B cell (primary cell): ENCODE data around the gene GLTP. TPM values are rescaled to one million over a fixed set of nuclear protein-coding genes. Genes with fewer than 3 reads are reported as not detected.

ENCODE experiments used
- ATAC-seq: fragments of 200-7000 bp; cut with Tn5 transposase; one replicate; pipeline ENCODE4 v1.10.0; 2021; ENCODE audit warnings: low read depth, mild to moderate bottlenecking, moderate number of reproducible peaks, moderate library complexity
- CTCF ChIA-PET: fragments of 350-600 bp; sonication (Branson Sonifier 250); formaldehyde crosslinking; loops from one replicate; lab custom pipeline; 2021; ENCODE audit warnings: antibody characterized with exemption, inconsistent platforms; lab: Charles Lee
- POLR2A ChIA-PET: fragments of 350-600 bp; sonication (Branson Sonifier 250); formaldehyde crosslinking; loops from one replicate; lab custom pipeline; 2021; ENCODE audit warnings: antibody characterized with exemption; lab: Charles Lee
- DNase-seq: peaks from one replicate; pipeline ENCODE4 v3.0.0; 2013
- H2AFZ ChIP-seq: 2 replicates; pipeline ENCODE4 v1.6.1; 2012; ENCODE audit warnings: mild to moderate bottlenecking, low read depth, low read length; ENCODE audit not compliant: insufficient read depth, poor library complexity, severe bottlenecking
- H3K27ac ChIP-seq, 2 donors: 1 replicate in 1 of 2; 2 replicates in 1 of 2; pipeline ENCODE4 v1.5.1; 2012 to 2013; ENCODE audit warnings: low read length in 2 of 2, mild to moderate bottlenecking in 2 of 2, moderate library complexity in 1 of 2
- H3K27me3 ChIP-seq, 4 experiments: fragments of 200-600 bp in 1 of 4; sonication (generic) in 1 of 4; replicated peaks in 1 of 4; 1 replicate in 2 of 4; 2 replicates in 2 of 4; pipeline versions ENCODE4 v1.6.1 to v1.7.0; 2013 to 2016; ENCODE audit warnings: low read length in 3 of 4, mild to moderate bottlenecking in 2 of 4, mixed read lengths in 1 of 4, moderate library complexity in 1 of 4; ENCODE audit not compliant: insufficient read depth in 4 of 4, control insufficient read depth in 3 of 4; ENCODE audit errors: control extremely low read depth in 1 of 4
- H3K36me3 ChIP-seq, 2 experiments: replicated peaks in 1 of 2; 1 replicate in 1 of 2; 2 replicates in 1 of 2; pipeline versions ENCODE4 v1.6.1 to v1.7.1; 2013; ENCODE audit warnings: low read length in 1 of 2; ENCODE audit not compliant: insufficient read depth in 2 of 2, control insufficient read depth in 1 of 2; ENCODE audit errors: control extremely low read depth in 1 of 2, extremely low read depth in 1 of 2
- H3K4me1 ChIP-seq, 2 donors: fragments of 200-600 bp in 1 of 2; sonication (generic) in 1 of 2; 1 replicate in 1 of 2; 2 replicates in 1 of 2; pipeline versions ENCODE4 v1.5.1 to v1.6.1; 2013 to 2017; ENCODE audit warnings: low read length in 2 of 2; ENCODE audit not compliant: control insufficient read depth in 2 of 2, insufficient read depth in 2 of 2
- H3K4me2 ChIP-seq: replicated peaks from 2 replicates; pipeline ENCODE3; 2012; ENCODE audit warnings: mild to moderate bottlenecking, low read depth, low read length; ENCODE audit not compliant: poor library complexity, severe bottlenecking
- H3K4me3 ChIP-seq, 5 experiments: fragments of 200-600 bp in 1 of 5; sonication (generic) in 1 of 5; 1 replicate in 3 of 5; 2 replicates in 2 of 5; pipeline versions ENCODE4 v1.5.1 to v1.7.0; 2011 to 2016; ENCODE audit warnings: low read length in 4 of 5, mild to moderate bottlenecking in 4 of 5, low read depth in 2 of 5, control low read depth in 1 of 5, moderate library complexity in 1 of 5; ENCODE audit not compliant: insufficient read depth in 1 of 5; ENCODE audit errors: control extremely low read depth in 1 of 5, extremely low read depth in 1 of 5
- H3K79me2 ChIP-seq: fragments of 200-600 bp; sonication (generic); one replicate; pipeline ENCODE4 v1.6.0; 2016; ENCODE audit warnings: low read length; ENCODE audit not compliant: control insufficient read depth, insufficient read depth
- H3K9ac ChIP-seq: fragments of 200-600 bp; sonication (generic); 2 replicates; pipeline ENCODE4 v1.6.1; 2017; ENCODE audit warnings: mild to moderate bottlenecking, low read length, moderate library complexity
- H3K9me3 ChIP-seq, 3 donors: one replicate each; pipeline versions ENCODE4 v1.6.1 to v1.7.1; 2013; ENCODE audit warnings: low read length in 2 of 3; ENCODE audit not compliant: control insufficient read depth in 2 of 3, insufficient read depth in 1 of 3; ENCODE audit errors: control extremely low read depth in 1 of 3
- H4K20me1 ChIP-seq: 2 replicates; pipeline ENCODE4 v1.6.0; 2012; ENCODE audit warnings: mild to moderate bottlenecking, low read length; ENCODE audit not compliant: insufficient read depth, control insufficient read depth, poor library complexity, severe bottlenecking
- H3K27ac Mint-ChIP-seq: one replicate; pipeline ENCODE4 v1.8.0; 2021; ENCODE audit warnings: mixed read lengths
- H3K27me3 Mint-ChIP-seq: one replicate; pipeline ENCODE4 v1.8.0; 2021; ENCODE audit warnings: mixed read lengths
- H3K4me1 Mint-ChIP-seq: one replicate; pipeline ENCODE4 v1.8.0; 2021; ENCODE audit warnings: mixed read lengths
- H3K4me3 Mint-ChIP-seq: one replicate; pipeline ENCODE4 v1.8.0; 2021; ENCODE audit warnings: mixed read lengths
- H3K9me3 Mint-ChIP-seq: one replicate; pipeline ENCODE4 v1.8.0; 2022; ENCODE audit warnings: mixed read lengths; ENCODE audit not compliant: insufficient read depth
- EZH2 ChIP-seq: IDR thresholded peaks from 2 replicates; pipeline ENCODE4 v1.6.1; 2012; ENCODE audit warnings: borderline replicate concordance, low read depth, mild to moderate bottlenecking, moderate library complexity, low read length; ENCODE audit not compliant: insufficient read depth, poor library complexity, severe bottlenecking
- WGBS: methylation state at CpG from one replicate; pipeline ENCODE4 v1.1.5; 2013; ENCODE audit warnings: missing lambda C conversion rate; ENCODE audit not compliant: insufficient coverage; 5-methylcytosine and 5-hydroxymethylcytosine counted together
- intact Hi-C: fragments of 100-400 bp; cut with micrococcal nuclease; formaldehyde crosslinking; loops from one replicate; pipeline ENCODE4 v1.10.0; 2022
- polyA plus RNA-seq: library from polyadenylated mRNA; depleted of rRNA; stranded (reverse); fragments of >200 nt; gene quantifications from 2 replicates; pipeline ENCODE4 v1.2.3, GENCODE V29; 2012
- small RNA-seq: library from RNA; depleted of rRNA; stranded (forward); fragments of <200 nt; gene quantifications from one replicate; pipeline ENCODE3, GENCODE V24; 2012; ENCODE audit warnings: low replicate concordance, low read depth; ENCODE audit not compliant: insufficient read length
- total RNA-seq, 2 donors: library from RNA; stranded (reverse); fragments of 120-200 nt in 1 of 2; gene quantifications; 1 replicate in 1 of 2; 2 replicates in 1 of 2; pipeline versions ENCODE4 v1.2.3 to v1.2.4, GENCODE V29; 2013 to 2022
- TF ChIP-seq, protein P1 (sequence below): fragments of 200-600 bp; IDR thresholded peaks from one replicate; pipeline ENCODE4 v1.8.0; 2022; ENCODE audit warnings: antibody characterized with exemption, mild to moderate bottlenecking

GLTP gene
- total and polyA plus RNA-seq, 2 donors (not counting 1 experiment from before 2014, with no cell fraction given), result 18.7 to 24.9 TPM

DNA sequence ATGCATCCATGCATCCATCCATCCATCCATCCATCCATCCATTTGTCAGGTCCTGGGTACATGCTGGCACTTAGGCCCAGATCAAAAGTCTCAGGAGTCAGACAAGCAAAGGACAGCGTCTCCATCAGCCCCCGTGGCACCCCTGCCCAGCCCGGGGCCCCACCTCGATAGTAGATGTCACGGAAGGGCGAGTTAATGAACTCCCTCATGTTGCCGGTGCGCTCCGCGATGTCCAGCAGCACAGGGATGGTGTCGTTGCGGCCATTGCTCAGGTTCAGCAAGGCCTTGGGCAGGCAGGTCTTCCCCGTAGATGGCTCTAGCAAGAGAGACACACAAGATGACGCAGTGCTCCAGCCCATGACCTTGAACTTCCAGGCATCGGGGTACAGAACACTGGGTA lies 77.5 kb downstream of the GLTP start:
- Histone ChIP-seq H3K9me3 (no peaks in the 10 kb centered on the region), H3K36me3 (no peaks in the 10 kb centered on the region), H3K4me2 (no peak overlapping the region), H3K79me2 (no peaks in the 10 kb centered on the region), H3K27ac (no peak overlapping the region), H3K9ac (no peak overlapping the region), H3K4me1 (no peaks in the 10 kb centered on the region), H3K27me3 (peaks cover 0 to 3% (median 0%) of the 10 kb centered on the region in 4 experiments), H4K20me1 (no peaks in the 10 kb centered on the region), H2AFZ (no peak overlapping the region), H3K4me3 (no peak overlapping the region)
- no peak overlapping the region for H3K4me3 Mint-ChIP-seq
- peaks cover 1% of the 10 kb centered on the region for H3K4me1 Mint-ChIP-seq
- no peak for ATAC-seq
- CTCF ChIA-PET, result no interaction called here
- DNase-seq, result no peak
- H3K27me3 Mint-ChIP-seq, result no peaks in the 10 kb centered on the region
- TF ChIP-seq, protein P1, sequence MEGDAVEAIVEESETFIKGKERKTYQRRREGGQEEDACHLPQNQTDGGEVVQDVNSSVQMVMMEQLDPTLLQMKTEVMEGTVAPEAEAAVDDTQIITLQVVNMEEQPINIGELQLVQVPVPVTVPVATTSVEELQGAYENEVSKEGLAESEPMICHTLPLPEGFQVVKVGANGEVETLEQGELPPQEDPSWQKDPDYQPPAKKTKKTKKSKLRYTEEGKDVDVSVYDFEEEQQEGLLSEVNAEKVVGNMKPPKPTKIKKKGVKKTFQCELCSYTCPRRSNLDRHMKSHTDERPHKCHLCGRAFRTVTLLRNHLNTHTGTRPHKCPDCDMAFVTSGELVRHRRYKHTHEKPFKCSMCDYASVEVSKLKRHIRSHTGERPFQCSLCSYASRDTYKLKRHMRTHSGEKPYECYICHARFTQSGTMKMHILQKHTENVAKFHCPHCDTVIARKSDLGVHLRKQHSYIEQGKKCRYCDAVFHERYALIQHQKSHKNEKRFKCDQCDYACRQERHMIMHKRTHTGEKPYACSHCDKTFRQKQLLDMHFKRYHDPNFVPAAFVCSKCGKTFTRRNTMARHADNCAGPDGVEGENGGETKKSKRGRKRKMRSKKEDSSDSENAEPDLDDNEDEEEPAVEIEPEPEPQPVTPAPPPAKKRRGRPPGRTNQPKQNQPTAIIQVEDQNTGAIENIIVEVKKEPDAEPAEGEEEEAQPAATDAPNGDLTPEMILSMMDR, result no peak
- TF ChIP-seq EZH2, result no peak
- POLR2A ChIA-PET, result no interaction called here
- no peaks in the 10 kb centered on the region for H3K9me3 Mint-ChIP-seq
- H3K27ac Mint-ChIP-seq, result no peak overlapping the region
- WGBS, result 91% methylated on average over 15 of the region's 15 CpGs
- intact Hi-C loops, result no loop called here

Small RNAs within 50 kb of the gene (small RNA-seq; reads per million reads assigned to genes)
- not detected for gene MIR4497
- not detected for gene RN7SL441P

Other genes starting within 250 kb of the GLTP start
- gene FAM222A, start 166.7 kb downstream of the GLTP start, total RNA-seq, result 4.6 and 4.7 TPM in 2 replicates
- gene FAM222A, start 166.7 kb downstream of the GLTP start, polyA plus RNA-seq, result 0.49 and 0.81 TPM in 2 replicates
- not detected in 2 replicates for gene TRPV4, start 47.1 kb downstream of the GLTP start, total RNA-seq
- 0.06 TPM in 1 of 2 replicates, not detected in the other for gene TRPV4, start 47.1 kb downstream of the GLTP start, polyA plus RNA-seq
- 29.4 and 35.8 TPM in 2 replicates for gene TCHP, start 19.7 kb upstream of the GLTP start, total RNA-seq
- 13.4 and 16.4 TPM in 2 replicates for gene TCHP, start 19.7 kb upstream of the GLTP start, polyA plus RNA-seq
- gene GIT2, start 115.8 kb upstream of the GLTP start, total RNA-seq, result 163 and 177 TPM in 2 replicates
- 75.2 and 83.5 TPM in 2 replicates for gene GIT2, start 115.8 kb upstream of the GLTP start, polyA plus RNA-seq
- gene ANKRD13A, start 118.9 kb upstream of the GLTP start, total RNA-seq, result 185 and 196 TPM in 2 replicates
- 129 and 150 TPM in 2 replicates for gene ANKRD13A, start 118.9 kb upstream of the GLTP start, polyA plus RNA-seq
- gene C12orf76, start 168.0 kb upstream of the GLTP start, total RNA-seq, result 26.2 and 28.5 TPM in 2 replicates
- 16.6 and 21.5 TPM in 2 replicates for gene C12orf76, start 168.0 kb upstream of the GLTP start, polyA plus RNA-seq
- gene IFT81, start 243.8 kb upstream of the GLTP start, total RNA-seq, result 6.0 and 6.8 TPM in 2 replicates
- 0.43 and 0.95 TPM in 2 replicates for gene IFT81, start 243.8 kb upstream of the GLTP start, polyA plus RNA-seq